HG02973 (cell line): ENCODE results near the gene PDE11A.
A peak's percentile ranks its signal among the peaks of the same experiment; 100 is the strongest.

Experiments used
- ATAC-seq: cut with Tn5 transposase; IDR thresholded peaks from one replicate; pipeline ENCODE4 v1.9.1; 2021; ENCODE audit warnings: moderate library complexity; ENCODE audit not compliant: unreplicated experiment

PDE11A gene

GRCh38 chr2:177730363-177730762 lies 342.2 kb downstream of the PDE11A start:
- no peak for ATAC-seq

GRCh38 chr2:177728920-177729319 lies 343.7 kb downstream of the PDE11A start:
- ATAC-seq = no peak

GRCh38 chr2:177728399-177728765 lies 344.2 kb downstream of the PDE11A start:
- ATAC-seq = no peak

GRCh38 chr2:177727577-177728398 lies 344.8 kb downstream of the PDE11A start:
- ATAC-seq = no peak

GRCh38 chr2:177726931-177727348 lies 345.6 kb downstream of the PDE11A start:
- ATAC-seq = no peak

GRCh38 chr2:177724398-177725287 lies 347.9 kb downstream of the PDE11A start:
- ATAC-seq = peak; percentile 71

GRCh38 chr2:177723235-177723634 lies 349.3 kb downstream of the PDE11A start:
- ATAC-seq = no peak

GRCh38 chr2:177721818-177722567 lies 350.6 kb downstream of the PDE11A start:
- ATAC-seq = no peak

- no peak for ATAC-seq
These were observed 351.5 kb downstream of the PDE11A start for GRCh38 chr2:177721087-177721486.

GRCh38 chr2:177717831-177718618 lies 354.6 kb downstream of the PDE11A start:
- ATAC-seq = no peak

GRCh38 chr2:177716484-177716883 lies 356.1 kb downstream of the PDE11A start:
- ATAC-seq = no peak

- ATAC-seq = no peak
These were observed 356.8 kb downstream of the PDE11A start for GRCh38 chr2:177715771-177716170.

- ATAC-seq = no peak
These were observed 357.9 kb downstream of the PDE11A start for GRCh38 chr2:177714704-177715103.

GRCh38 chr2:177712462-177712861 lies 360.1 kb downstream of the PDE11A start:
- no peak for ATAC-seq

GRCh38 chr2:177711483-177712265 lies 360.9 kb downstream of the PDE11A start:
- no peak for ATAC-seq

GRCh38 chr2:177710889-177711288 lies 361.7 kb downstream of the PDE11A start:
- no peak for ATAC-seq

GRCh38 chr2:177709986-177710401 lies 362.6 kb downstream of the PDE11A start:
- no peak for ATAC-seq

- no peak for ATAC-seq
These were observed 363.7 kb downstream of the PDE11A start for GRCh38 chr2:177708660-177709444.

GRCh38 chr2:177708106-177708505 lies 364.5 kb downstream of the PDE11A start:
- no peak for ATAC-seq
